ENCODE measurements around the gene FER.
"Not testable (repeated sequence)": the region's sequence is repeated elsewhere in the genome, so short reads cannot be mapped to it uniquely, and the experiment has no call there.

The FER gene

DNA sequence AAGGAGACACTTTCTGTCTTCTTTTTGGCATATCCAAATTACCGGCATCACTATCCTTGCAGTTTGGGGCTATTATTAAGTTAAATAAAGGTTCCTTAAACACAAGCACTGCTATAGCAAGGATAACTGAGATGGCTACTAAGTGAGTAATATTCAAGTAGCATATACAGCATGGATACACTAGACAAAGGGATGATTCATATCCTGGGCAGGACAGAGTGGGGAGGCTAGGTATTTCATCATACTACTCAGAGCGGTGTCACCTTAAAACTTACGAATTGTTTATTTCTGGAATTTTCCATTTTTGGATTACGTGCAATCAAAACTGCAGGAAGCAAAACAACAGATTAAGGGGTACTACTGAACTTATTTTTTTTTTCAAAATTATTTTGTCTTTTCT is 54.1 kb downstream of the FER start:
- DNase-seq = no peak

DNA sequence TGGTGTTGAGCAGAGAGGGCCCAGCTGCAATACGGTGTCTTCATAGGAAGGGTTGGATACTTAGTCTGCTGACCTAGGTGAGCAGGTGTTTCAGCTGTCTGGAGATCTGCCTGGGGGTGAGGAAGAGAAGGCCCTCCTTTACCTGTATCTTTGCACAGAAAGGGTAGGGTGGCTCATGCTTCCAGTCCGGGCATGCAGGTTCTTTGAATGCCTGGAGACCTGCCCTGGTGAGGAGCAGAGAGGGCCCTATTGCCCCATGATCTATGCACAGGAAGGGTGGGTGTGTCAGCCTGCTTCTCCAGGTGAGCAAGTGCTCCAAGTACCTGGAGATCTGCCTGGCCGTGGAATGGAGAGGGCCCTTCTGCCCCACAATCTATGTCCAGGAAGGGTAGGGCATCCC is 63.0 kb downstream of the FER start:
- no peak for DNase-seq

DNA sequence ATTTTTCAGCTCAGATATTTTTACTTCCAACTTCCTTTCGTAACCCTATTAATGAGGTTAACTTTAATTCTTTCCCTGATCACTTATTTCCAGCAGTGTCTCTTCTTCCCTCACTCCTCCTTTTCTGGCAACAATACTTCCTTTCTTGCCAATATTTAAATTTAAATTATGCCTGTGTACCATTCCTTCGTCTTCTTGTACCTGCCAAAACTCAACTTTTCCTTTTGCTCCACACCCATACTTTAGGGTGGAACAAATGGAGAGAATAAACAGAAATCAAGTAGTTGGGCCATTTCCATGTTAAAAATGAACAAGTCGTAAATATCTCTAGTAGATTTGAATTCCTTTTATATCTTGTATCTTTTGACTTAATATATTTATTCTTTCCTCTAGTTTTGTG is 66.0 kb downstream of the FER start:
- DNase-seq = no peak

DNA sequence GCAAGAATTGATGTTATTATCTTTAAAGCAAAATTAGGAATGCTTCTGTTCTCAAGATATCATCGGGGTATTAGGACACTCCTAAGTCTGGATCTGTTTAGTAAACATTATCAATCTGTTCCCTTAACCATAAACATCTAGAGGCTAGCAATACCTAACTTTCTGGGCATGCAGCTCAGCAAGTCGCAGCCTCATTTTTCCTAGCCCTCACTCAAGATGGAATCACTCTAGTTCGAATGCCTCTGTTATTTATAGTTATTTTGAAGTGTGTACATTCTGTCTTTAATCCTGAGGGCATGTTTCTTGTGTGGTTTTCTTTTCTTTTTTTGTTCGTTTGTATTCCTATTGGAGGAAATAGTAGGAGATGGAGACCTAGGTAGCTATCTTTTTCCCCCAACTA is 66.9 kb downstream of the FER start:
- DNase-seq = no peak

DNA sequence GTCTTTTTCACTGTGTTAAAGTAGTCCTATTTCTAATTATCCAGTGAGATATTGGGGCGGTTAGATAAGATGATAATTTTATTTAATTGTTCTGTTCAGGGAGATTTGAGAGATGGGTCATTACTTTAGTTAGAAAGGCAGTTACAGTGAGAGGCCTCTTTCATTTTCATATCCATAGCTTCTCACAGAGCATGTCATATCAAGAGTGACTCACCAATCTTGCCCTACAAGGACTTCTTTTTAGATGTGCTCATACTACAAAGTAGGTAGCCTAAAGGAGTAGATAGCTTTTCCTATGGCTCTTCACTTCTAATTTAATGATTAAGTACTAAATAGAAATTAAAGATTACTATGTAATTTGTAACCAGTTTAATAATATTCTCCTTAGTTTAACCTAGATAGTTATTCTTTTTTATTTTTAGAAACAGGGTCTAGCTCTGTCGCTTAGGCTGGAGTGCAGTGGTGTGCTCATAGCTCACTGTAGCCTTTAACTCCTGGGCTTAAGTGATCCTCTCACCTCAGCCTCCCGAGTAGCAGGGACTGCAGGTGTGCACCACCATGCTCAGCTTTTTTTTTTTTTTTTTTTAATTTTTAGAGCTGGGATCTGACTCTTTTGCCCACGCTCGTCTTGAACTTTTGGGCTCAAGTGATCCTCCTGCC is 71.0 kb downstream of the FER start:
- DNase-seq = no peak

DNA sequence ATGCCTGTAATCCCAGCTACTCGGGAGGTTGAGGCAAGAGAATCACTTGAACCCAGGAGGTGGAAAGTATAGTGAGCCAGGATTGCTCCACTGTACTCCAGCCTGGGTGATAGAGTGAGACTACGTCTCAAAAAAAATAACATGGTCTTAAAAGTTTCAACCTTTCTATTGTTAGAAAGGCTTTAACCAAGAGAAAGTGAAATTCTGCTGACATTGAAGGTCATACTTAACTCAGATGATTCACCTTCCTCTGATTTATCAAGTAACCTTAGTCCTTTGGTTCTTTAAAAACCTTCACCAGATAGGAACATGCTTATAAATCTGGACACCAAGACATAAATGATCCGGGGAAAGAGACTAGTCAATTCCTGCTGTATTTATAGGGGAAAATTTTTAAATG is 73.3 kb downstream of the FER start:
- DNase-seq = no peak

DNA sequence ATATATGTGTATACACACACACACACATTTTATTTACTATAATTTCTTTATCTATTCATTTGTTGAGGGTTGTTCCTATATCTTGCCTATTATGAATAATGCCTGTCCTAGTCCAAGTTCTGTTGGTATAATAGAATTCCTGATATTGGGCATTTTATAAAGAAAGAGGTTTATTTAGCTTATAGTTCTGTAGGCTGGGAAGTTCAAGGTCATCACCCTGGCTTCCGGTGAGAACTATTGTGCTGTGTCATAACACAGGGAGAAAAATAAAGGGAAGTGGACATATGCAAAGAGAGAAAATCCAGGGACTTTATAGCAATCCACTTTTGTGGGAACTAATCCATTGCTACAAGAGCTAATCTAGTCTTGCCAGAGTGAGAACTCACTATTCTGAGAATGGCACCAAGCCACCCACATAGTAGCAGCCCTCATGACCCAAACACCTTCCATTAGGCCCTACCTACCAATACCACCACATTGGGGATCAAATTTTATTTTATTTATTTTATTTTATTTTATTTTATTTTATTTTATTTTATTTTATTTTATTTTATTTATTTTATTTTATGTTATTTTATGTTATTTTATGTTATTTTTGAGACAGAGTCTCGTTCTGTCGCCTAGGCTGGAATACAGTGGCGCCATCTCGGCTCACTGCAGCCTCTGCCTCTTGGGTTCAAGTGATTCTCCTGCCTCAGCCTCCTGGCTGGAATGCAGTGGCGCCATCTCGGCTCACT is 74.7 kb downstream of the FER start:
- DNase-seq = no peak

DNA sequence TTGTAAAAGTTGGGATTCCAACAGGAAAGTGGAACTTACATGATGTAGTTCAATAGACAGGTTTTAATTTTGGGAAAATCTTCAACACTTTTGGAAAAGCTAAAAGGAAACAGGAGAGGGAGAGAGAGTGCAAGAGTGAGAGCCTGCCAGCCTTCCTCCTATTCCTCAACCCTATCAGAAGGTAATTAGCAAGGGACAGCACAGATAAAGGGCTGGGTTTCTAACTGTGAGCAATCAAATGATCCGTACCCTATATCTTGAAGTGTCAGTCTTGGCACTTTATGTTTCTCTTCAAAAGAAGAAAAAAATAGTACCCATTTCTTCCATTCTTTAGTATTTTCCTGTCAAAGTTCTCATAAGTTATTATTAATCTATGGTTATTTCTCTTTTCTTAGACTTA is 79.4 kb downstream of the FER start:
- no peak for DNase-seq

DNA sequence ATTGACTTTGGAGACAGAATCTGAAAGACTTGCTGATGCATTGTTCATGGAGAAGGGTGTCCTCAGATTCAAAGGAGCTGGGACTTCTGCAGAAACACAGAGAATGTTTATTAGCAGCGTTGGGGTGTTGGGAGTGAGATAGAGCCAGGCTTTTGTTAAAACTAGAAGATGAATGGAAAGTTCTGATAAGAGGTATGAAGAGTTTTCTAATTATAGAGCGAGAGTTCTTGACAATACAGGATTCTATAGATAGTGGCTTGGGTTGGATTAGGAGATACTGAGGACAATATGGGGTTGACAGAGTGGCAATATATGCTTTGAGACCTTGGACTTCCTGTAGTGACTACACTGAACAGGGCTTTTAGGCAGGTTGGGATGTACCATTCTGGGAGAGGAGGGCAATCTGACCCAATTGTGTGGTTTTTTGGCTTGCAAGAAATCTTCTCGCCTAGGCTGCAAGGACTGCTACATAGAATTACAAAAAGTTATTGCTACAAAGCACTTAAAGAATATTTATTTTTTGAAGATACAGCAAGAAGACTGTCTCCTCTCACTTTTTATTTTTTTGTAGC is 83.1 kb downstream of the FER start:
- DNase-seq = no peak

DNA sequence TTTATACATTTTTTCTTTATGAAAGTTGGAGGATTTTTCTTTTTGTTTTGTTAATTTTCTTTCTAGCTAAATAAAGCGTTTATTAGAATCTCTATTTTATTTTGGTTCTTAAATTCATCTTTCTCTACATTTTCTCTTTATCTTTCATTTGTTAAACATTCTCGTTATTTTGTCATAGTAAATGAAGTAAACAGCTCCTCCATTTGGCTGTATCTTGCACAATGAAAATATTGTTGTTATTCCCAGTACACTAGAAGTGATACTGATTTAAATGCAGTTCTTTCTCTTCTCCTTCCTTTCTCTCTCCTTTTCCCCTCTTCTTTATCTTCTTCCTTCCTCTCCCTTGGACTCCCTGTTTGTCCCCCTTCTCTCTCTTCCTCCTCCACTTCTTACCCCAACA is 88.8 kb downstream of the FER start:
- DNase-seq = no peak

DNA sequence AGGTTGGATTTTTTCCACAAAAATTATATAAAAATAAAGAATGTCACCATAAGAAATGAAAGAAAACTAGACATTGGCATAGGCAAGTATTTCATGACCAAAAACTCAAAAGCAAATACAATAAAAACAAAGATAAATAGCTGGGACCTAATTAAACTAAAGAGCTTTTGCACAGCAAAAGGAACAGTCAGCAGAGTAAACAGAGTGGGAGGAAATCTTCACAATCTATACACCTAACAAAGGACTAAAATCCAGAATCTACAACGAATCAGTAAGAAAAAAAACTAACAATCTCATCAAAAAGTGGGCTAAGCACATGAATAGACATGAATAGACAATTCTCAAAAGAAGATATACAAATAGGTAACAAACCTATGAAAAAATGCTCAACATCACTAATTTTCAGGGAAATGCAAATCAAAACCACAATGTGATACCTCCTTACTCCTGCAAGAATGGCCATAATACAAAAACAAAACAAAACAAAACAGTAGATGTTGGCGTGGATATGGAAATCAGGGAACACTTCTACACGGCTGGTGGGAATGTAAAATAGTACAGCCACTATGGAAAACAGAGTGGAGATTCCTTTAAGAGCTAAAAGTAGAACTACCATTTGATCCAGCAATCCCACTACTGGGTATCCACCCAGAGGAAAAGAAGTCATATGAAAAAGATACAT is 94.7 kb downstream of the FER start:
- DNase-seq = not testable (repeated sequence)

DNA sequence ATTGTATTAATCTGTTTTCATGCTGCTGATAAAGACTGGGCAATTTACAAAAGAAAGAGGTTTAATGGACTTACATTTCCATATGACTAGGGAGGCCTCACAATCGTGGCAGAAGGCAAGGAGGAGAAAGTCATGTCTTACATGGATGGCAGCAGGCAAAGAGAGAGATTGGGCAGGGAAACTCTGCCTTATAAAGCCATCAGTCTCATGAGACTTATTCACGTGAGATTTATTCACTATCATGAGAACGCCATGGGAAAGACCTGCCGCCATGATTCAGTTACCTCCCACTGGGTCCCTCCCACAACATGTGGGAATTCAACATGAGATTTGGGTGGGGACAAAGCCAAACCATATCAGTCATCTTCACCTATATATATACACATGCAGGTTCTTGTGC is 103.4 kb downstream of the FER start:
- not testable (repeated sequence) for DNase-seq

DNA sequence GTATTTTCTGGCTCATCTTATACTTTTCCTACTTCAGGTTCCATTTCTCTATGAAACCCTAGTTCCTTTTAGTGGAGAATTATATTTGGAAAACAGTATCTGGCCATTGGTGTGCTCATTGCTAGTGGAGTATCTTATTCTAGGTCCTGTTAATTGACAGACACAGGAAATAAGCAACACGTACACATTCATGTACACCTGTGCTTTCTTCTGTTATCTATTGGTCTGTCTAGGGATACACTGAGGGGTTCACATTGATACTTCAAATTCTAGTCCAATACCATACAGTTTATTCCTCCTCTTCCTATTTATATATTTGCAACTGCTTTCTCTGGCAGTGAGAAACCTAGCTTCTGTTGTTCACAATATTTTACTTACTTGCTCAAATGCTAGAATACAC is 110.2 kb downstream of the FER start:
- DNase-seq = no peak

DNA sequence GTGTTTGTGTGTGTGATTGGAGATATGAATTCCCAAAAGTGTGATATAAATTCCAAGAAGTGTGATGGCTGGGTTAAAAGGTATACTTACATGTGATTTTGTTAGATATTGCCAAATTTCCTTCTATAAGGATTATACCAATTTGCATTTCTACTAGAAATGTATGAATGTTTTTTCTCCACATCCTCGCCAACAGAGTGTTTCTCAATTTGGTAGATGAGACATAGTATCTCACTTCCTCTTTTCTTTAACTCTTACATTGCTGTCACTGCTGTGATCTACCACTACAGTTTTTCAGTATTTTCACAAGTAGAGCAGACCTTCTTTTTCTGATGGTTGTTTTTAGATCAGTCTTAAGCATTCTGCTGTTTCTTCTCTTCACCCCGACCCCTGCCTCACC is 111.3 kb downstream of the FER start:
- DNase-seq = no peak

DNA sequence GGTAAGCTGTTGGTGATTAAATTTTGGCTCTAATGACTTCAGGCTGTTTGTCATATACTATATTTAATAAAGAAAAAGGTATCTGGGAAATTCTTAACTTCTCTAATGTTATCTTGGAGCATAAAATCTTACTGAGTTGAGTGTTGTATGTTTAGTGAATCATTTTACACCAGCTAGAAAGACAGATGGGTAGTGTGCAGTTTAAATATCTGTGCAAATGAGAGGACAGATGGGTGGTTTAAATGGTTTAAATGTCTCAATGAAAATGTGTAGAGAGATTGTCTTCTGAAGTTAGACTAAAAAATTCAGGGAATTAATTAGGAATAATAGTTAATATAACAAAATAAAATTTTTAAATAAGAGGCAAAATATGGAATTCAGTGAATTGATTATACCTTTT is 114.5 kb downstream of the FER start:
- no peak for DNase-seq

DNA sequence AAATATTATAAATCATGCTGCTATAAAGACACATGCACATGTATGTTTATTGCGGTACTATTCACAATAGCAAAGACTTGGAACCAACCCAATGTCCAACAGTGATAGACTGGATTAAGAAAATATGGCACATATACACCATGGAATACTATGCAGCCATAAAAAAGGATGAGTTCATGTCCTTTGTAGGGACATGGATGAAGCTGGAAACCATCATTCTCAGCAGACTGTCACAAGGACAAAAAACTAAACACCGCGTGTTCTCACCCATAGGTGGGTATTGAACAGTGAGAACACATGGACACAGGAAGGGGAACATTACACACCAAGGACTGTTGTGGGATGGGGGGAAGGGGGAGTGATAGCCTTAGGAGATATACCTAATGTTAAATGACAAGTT is 118.4 kb downstream of the FER start:
- DNase-seq = not testable (repeated sequence)

DNA sequence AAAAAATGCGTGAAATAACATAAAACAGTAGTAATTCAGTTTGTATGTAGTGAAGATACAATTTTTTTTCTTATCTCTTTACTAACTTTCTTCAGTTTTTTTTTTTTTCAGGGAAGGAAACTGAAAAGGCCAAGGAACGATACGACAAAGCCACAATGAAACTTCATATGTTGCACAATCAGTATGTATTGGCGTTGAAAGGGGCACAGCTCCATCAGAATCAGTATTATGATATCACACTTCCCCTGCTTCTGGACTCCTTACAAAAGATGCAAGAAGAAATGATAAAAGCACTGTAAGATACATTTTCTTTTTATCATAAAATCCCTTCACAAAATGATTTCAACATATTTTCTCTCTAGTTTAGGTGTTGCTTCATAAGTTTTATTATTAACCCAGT is 120.0 kb downstream of the FER start:
- no peak for DNase-seq

DNA sequence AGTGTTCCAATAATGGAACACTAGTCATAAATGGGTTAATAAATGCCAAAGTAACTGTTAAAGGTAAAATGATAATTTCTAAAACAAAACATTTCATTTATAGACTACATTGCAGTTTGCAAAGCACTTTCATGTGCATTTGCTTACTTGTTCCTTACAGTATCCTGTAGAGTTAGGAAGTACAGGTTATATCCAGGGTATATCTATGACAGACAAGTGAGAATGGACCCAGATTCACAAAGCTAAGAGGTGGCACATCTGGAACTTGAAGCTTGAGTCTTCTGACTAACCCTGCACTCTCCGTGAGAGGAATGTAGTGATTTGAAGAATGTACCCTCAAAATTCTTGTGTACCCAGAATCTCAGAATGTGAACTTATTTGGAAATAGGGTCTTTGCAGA is 121.4 kb downstream of the FER start:
- no peak for DNase-seq

DNA sequence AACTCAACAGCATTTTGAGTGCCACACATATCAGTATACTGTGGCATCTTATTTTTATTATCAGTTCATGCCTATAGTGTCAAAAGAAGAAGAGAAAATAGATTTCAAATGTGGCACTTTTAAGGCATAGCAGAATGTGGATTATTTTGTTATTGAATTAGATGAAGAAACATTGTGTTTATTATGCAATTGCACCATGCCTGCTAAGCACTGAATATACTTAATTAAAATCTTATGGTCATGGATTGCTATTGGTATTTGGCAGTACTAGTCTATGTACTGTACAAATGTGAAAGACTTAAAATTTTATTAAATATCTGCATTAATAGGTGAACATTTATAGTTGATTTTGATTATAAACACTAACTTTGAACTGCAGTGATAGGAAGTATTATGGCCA is 128.8 kb downstream of the FER start:
- no peak for DNase-seq

DNA sequence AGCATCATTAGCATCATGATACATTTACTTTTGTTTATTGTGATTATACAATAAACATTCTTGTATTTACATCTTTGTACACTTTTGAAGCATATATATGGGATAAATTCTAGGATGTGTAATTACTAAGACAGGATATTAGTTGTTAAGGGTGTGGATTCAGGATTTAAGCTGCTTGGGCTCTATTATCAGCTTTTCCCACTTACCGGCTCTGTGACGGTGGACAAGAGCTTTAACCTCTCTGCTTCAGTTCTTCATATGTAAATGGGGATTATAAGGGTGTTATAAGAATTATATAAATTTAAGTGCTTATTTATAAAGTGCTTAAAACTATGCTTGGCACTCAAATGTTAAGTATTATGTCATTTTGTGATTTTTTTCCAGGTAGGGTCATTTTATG is 131.1 kb downstream of the FER start:
- no peak for DNase-seq

DNA sequence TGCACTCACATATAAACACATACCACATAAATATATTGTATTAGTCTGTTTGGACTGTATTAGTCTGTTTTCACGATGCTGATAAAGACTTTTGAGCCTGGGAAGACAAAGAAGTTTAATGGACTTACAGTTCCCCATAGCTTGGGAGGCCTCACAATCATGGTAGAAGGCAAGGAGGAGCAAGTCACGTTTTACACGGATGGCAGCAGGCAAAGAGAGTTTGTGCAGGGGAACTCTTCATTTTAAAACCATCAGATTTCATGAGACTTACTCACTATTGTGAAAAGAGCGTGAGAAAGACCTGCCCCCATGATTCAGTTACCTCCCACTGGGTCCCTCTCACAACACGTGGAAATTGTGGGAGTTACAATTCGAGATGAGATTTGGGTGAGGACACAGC is 133.4 kb downstream of the FER start:
- no peak for DNase-seq

DNA sequence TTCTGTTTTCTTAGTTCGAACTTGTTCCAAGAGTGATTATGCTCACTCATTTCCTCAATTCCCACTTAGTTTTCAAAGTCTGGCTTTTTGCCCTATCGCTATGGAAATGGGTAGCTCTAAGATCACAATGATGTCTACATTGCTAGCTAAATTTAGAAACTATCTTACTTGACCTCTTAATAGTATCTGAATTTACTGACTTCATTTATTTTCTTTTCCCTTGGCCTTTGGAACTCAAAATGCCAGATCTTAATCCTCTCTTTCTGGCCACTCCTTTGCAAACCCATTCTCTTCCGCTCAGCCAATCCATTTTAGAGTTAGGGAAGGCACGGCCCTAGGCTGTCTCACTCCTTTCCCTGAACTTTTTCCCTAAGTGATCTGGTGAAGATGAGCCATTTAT is 137.0 kb downstream of the FER start:
- no peak for DNase-seq

DNA sequence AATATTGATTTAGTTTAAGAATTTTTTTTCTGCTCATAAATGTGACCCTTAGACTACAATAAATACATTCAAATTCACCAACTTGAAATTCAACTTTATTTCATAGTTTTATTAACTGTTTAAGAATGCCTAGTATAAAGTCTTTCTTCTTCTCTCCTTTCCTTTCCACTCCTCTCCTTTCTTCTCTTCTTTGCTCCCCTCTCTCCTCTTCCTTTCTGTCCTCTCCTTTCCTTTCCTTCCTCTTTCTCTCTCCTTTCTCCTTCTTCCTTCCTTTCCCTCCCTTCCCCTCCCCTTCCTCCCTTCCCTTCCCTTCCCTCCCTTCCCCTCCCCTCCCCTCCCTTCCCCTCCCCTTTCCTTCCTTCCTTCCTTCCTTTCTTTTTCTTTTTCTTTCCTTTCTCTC is 150.6 kb downstream of the FER start:
- no peak for DNase-seq

DNA sequence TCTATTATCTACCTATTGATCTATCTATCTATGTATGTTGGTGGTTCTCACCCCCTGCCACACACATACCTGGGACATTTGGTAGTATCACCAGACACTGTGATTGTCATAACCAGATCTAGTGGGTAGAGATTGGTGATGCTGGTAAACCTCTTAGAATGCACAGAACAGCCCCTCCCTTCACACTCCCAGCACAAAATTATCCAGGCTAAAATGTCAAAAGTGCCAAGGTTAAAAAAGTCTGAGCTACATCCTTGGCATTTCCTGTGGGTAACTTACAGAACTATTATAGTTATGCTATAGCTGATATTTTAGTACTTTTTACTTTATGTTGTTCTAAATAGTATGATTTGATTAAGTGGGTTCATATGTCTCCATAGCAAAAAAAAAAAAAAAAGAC is 151.0 kb downstream of the FER start:
- DNase-seq = no peak
